Measurements from ENCODE around the gene RPS21. TPM values are rescaled to one million over a fixed set of nuclear protein-coding genes. Genes with fewer than 3 reads are reported as not detected.

RPS21 gene
- polyA plus RNA-seq, 4 donors: 692 to 1,041 (median 746) TPM

Other genes with a start within 250 kb of the RPS21 start
- 100 to 1,000 TPM; 160 to 206 (median 170) TPM for gene PSMA7, start 243.7 kb upstream of the RPS21 start, polyA plus RNA-seq (ENCODE audit: insufficient read length in 4 of 4)
- 10 to 100 TPM; 17.3 to 22.9 (median 20.1) TPM for gene SS18L1, start 243.3 kb upstream of the RPS21 start, polyA plus RNA-seq (ENCODE audit: insufficient read length in 4 of 4)
- gene MTG2, start 204.1 kb upstream of the RPS21 start, polyA plus RNA-seq (ENCODE audit: insufficient read length in 4 of 4): 10 to 100 TPM; 34.3 to 39.2 (median 36.8) TPM
- gene HRH3, start 166.8 kb upstream of the RPS21 start, polyA plus RNA-seq (ENCODE audit: insufficient read length in 4 of 4): under 1 TPM in 3 of 4 donors, not detected in 1; 0.06 to 0.25 (median 0.16) TPM
- gene OSBPL2, start 148.6 kb upstream of the RPS21 start, polyA plus RNA-seq (ENCODE audit: insufficient read length in 4 of 4): 10 to 100 TPM; 30.2 to 38.4 (median 34.5) TPM
- 10 to 100 TPM; 47.3 to 68.7 (median 48.4) TPM for gene ADRM1, start 84.1 kb upstream of the RPS21 start, polyA plus RNA-seq (ENCODE audit: insufficient read length in 4 of 4)
- gene LAMA5, start 19.8 kb upstream of the RPS21 start, polyA plus RNA-seq (ENCODE audit: insufficient read length in 4 of 4): 100 to 1,000 TPM; 104 to 196 (median 133) TPM
- 10 to 100 TPM in 3 of 4 donors, 1 to 10 TPM in 1; 9.4 to 11.8 (median 10.4) TPM for gene CABLES2, start 20.2 kb downstream of the RPS21 start, polyA plus RNA-seq (ENCODE audit: insufficient read length in 4 of 4)
- gene RBBP8NL, start 40.4 kb downstream of the RPS21 start, polyA plus RNA-seq (ENCODE audit: insufficient read length in 4 of 4): 1 to 10 TPM; 1.4 to 2.3 (median 1.7) TPM
- gene GATA5, start 88.9 kb downstream of the RPS21 start, polyA plus RNA-seq (ENCODE audit: insufficient read length in 4 of 4): 1 to 10 TPM; 6.9 to 7.6 (median 7.3) TPM